NB4 (cell line): Measurements from ENCODE around the gene CTNNA3.

Source experiments
- CTCF ChIP-seq: IDR thresholded peaks from one replicate; pipeline ENCODE4 v1.5.1; 2012; ENCODE audit warnings: low read depth, low read length
- POLR2A ChIP-seq: IDR thresholded peaks from 2 replicates; pipeline ENCODE4 v1.6.1; 2011; ENCODE audit warnings: mild to moderate bottlenecking; ENCODE audit not compliant: insufficient read length; ENCODE audit errors: extremely low read depth
- TF ChIP-seq, protein P1 (sequence below): IDR thresholded peaks from 2 replicates; pipeline ENCODE4 v1.6.1; 2011; ENCODE audit warnings: low read depth, low read length

GRCh38 chr10:66951896-66952295 lies 744.1 kb downstream of the CTNNA3 start:
- no peak for TF ChIP-seq CTCF
- TF ChIP-seq, protein P1, sequence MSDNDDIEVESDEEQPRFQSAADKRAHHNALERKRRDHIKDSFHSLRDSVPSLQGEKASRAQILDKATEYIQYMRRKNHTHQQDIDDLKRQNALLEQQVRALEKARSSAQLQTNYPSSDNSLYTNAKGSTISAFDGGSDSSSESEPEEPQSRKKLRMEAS = no peak
- no peak for TF ChIP-seq POLR2A
